ENCODE measurements around the gene RBP5.

RBP5 gene

GRCh38 chr12:7151532-7151931 is 22.8 kb upstream of the RBP5 start:
- peaks cover 7 to 75% of the 10 kb centered on the region in 2 experiments for H3K36me3 ChIP-seq (ENCODE audit: control insufficient read depth in 2 of 2, insufficient read depth in 1 of 2, low read length in 2 of 2)
- ChIA-PET CTCF (interaction anchor here (1.0 kb wide), 1 partner anchor 11 kb away, joined by 3 read pairs; no protein-coding TSS in a partner anchor), POLR2A (no interaction called here)
- no peaks in the 10 kb centered on the region; the same call in 1 of the 2 replicates for H3K4me1 ChIP-seq (ENCODE audit: control insufficient read depth, insufficient read depth, low read length)
- no peak overlapping the region for H3K4me3 ChIP-seq (ENCODE audit: low read depth, low read length)
- TF ChIP-seq ATF2 (tag by site-specific recombination; IDR thresholded peaks at IDR 0.05; ENCODE audit: low read depth) (no peak), ZNF155 (tag by site-specific recombination; IDR thresholded peaks at IDR 0.05) (no peak), PBX3 (CRISPR knock-in tag; IDR thresholded peaks at IDR 0.05) (no peak), ZNF23 (tag by site-specific recombination; IDR thresholded peaks at IDR 0.05; ENCODE audit: borderline replicate concordance) (no peak), ZNF701 (tag by site-specific recombination; IDR thresholded peaks at IDR 0.05) (no peak), ZNF561 (tag by site-specific recombination; IDR thresholded peaks at IDR 0.05; ENCODE audit: borderline replicate concordance) (no peak), ZNF274 (IDR thresholded peaks at IDR 0.05; ENCODE audit: low read length) (no peak), ZNF274 (tag by site-specific recombination; IDR thresholded peaks at IDR 0.05; ENCODE audit: borderline replicate concordance) (no peak), ZNF76 (tag by site-specific recombination; IDR thresholded peaks at IDR 0.05; ENCODE audit: borderline replicate concordance, low read depth) (no peak), ZBTB20 (tag by site-specific recombination; IDR thresholded peaks at IDR 0.05) (no peak), ZNF16 (tag by site-specific recombination; IDR thresholded peaks at IDR 0.05; ENCODE audit: low read depth) (no peak), ZFP41 (tag by site-specific recombination; IDR thresholded peaks at IDR 0.05; ENCODE audit: borderline replicate concordance) (no peak), ZNF416 (tag by site-specific recombination; IDR thresholded peaks at IDR 0.05) (no peak), ZNF837 (tag by site-specific recombination; IDR thresholded peaks at IDR 0.05) (no peak), ZNF658 (tag by site-specific recombination; IDR thresholded peaks at IDR 0.05) (no peak)
- H3K27ac ChIP-seq (ENCODE audit: extremely low read depth, low read depth, low read length): no peak overlapping the region
- no peaks in the 10 kb centered on the region for H3K9me3 ChIP-seq (ENCODE audit: control insufficient read depth, insufficient read depth, low read depth, low read length)

- ChIA-PET CTCF (interaction anchor here (0.6 kb wide), 1 partner anchor 41 kb away, joined by 4 read pairs; no protein-coding TSS in a partner anchor), POLR2A (no interaction called here)
- Histone ChIP-seq H3K27ac (ENCODE audit: extremely low read depth, low read depth, low read length) (no peak overlapping the region), H3K9me3 (ENCODE audit: control insufficient read depth, insufficient read depth, low read depth, low read length) (no peaks in the 10 kb centered on the region), H3K4me1 (ENCODE audit: control insufficient read depth, insufficient read depth, low read length) (no peaks in the 10 kb centered on the region; the same call in 1 of the 2 replicates), H3K4me3 (ENCODE audit: low read depth, low read length) (no peak overlapping the region), H3K36me3 (ENCODE audit: control insufficient read depth in 2 of 2, insufficient read depth in 1 of 2, low read length in 2 of 2) (peaks cover 7 to 76% of the 10 kb centered on the region in 2 experiments)
- TF ChIP-seq ZNF621 (tag by site-specific recombination; IDR thresholded peaks at IDR 0.05): no peak
- TF ChIP-seq ZNF610 (tag by site-specific recombination; IDR thresholded peaks at IDR 0.05; ENCODE audit: borderline replicate concordance): no peak
- no peak for TF ChIP-seq ZFP41 (tag by site-specific recombination; IDR thresholded peaks at IDR 0.05; ENCODE audit: borderline replicate concordance)
- TF ChIP-seq ZSCAN23 (tag by site-specific recombination; IDR thresholded peaks at IDR 0.05): no peak
- no peak for TF ChIP-seq GLIS2 (tag by site-specific recombination; IDR thresholded peaks at IDR 0.05)
- TF ChIP-seq ZNF677 (tag by site-specific recombination; IDR thresholded peaks at IDR 0.05): no peak
- no peak for TF ChIP-seq PRDM10 (tag by site-specific recombination; IDR thresholded peaks at IDR 0.05)
- TF ChIP-seq ZNF513 (tag by site-specific recombination; IDR thresholded peaks at IDR 0.05): no peak
- TF ChIP-seq ZNF2 (tag by site-specific recombination; IDR thresholded peaks at IDR 0.05): no peak
- no peak for TF ChIP-seq ZNF37A (tag by site-specific recombination; IDR thresholded peaks at IDR 0.05)
- no peak for TF ChIP-seq ZNF624 (tag by site-specific recombination; IDR thresholded peaks at IDR 0.05)
- no peak for TF ChIP-seq ZNF280C (tag by site-specific recombination; IDR thresholded peaks at IDR 0.05)
- no peak for TF ChIP-seq ZNF521 (tag by site-specific recombination; IDR thresholded peaks at IDR 0.05)
Observed at GRCh38 chr12:7150841-7151240, 22.2 kb upstream of the RBP5 start.
